HUES48 (cell line): Measurements from ENCODE around the gene FAHD2A.

Source experiments
- H3K27ac ChIP-seq: one replicate; pipeline ENCODE4 v1.7.0; 2013; ENCODE audit warnings: low read depth, low read length, inconsistent platforms
- H3K27me3 ChIP-seq: 2 replicates; pipeline ENCODE4 v1.6.1; 2013; ENCODE audit warnings: mild to moderate bottlenecking, low read length; ENCODE audit not compliant: control insufficient read depth, insufficient read depth
- H3K36me3 ChIP-seq: 2 replicates; pipeline ENCODE4 v1.6.1; 2013; ENCODE audit warnings: low read length; ENCODE audit not compliant: control insufficient read depth, insufficient read depth
- H3K4me1 ChIP-seq: 2 replicates; pipeline ENCODE4 v1.6.1; 2013; ENCODE audit warnings: mild to moderate bottlenecking, low read length; ENCODE audit not compliant: control insufficient read depth, insufficient read depth
- H3K4me3 ChIP-seq: 2 replicates; pipeline ENCODE4 v1.5.1; 2013; ENCODE audit warnings: mild to moderate bottlenecking, low read depth, low read length
- H3K9ac ChIP-seq: 2 replicates; pipeline ENCODE4 v1.6.1; 2013; ENCODE audit warnings: mild to moderate bottlenecking, low read depth, low read length, moderate library complexity
- H3K9me3 ChIP-seq: 2 replicates; pipeline ENCODE4 v1.6.1; 2013; ENCODE audit warnings: low read length; ENCODE audit not compliant: control insufficient read depth, insufficient read depth

Gene FAHD2A

DNA sequence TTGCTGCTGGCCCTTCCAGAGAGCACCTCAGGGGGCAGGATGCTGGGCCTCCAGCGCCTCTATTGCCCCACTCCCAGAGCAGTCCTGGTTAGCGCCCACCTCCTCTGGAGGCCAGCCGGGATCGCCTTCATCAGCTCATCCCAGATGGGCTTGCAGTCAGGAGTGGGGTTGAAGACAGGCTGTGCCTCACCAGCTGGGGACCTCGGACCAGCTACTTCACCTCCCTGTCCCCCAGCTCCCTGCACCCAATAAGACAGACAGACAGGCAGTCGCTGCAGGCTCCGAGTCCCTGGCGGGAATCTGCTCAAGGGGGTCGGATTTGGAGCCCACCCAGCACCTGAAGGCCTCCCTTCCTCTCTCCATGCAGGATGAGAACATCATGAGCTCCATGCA is 18.9 kb upstream of the FAHD2A start:
- H3K27ac ChIP-seq: no peak overlapping the region
- no peaks in the 10 kb centered on the region for H3K9me3 ChIP-seq
- no peak overlapping the region for H3K4me3 ChIP-seq
- peaks cover 4% of the 10 kb centered on the region for H3K4me1 ChIP-seq
- no peaks in the 10 kb centered on the region for H3K36me3 ChIP-seq
- H3K27me3 ChIP-seq: no peaks in the 10 kb centered on the region
- H3K9ac ChIP-seq: no peak overlapping the region

DNA sequence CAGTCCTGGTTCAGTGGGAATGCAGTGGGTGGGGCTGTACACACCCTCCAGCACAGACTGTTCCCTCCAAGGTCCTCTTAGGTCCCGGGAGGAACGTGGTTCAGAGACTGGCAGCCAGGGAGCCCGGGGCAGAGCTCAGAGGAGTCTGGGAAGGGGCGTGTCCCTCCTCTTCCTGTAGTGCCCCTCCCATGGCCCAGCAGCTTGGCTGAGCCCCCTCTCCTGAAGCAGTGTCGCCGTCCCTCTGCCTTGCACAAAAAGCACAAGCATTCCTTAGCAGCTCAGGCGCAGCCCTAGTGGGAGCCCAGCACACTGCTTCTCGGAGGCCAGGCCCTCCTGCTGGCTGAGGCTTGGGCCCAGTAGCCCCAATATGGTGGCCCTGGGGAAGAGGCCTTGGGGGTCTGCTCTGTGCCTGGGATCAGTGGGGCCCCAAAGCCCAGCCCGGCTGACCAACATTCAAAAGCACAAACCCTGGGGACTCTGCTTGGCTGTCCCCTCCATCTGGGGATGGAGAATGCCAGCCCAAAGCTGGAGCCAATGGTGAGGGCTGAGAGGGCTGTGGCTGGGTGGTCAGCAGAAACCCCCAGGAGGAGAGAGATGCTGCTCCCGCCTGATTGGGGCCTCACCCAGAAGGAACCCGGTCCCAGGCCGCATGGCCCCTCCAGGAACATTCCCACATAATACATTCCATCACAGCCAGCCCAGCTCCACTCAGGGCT is 17.5 kb upstream of the FAHD2A start:
- Histone ChIP-seq H3K27me3 (0 out of 2 replicates have a peak, but pooled peaks cover 3% of the 10 kb centered on the region), H3K4me3 (no peak overlapping the region), H3K27ac (no peak overlapping the region), H3K36me3 (no peaks in the 10 kb centered on the region), H3K9ac (no peak overlapping the region), H3K9me3 (no peaks in the 10 kb centered on the region), H3K4me1 (no peaks in the 10 kb centered on the region)

DNA sequence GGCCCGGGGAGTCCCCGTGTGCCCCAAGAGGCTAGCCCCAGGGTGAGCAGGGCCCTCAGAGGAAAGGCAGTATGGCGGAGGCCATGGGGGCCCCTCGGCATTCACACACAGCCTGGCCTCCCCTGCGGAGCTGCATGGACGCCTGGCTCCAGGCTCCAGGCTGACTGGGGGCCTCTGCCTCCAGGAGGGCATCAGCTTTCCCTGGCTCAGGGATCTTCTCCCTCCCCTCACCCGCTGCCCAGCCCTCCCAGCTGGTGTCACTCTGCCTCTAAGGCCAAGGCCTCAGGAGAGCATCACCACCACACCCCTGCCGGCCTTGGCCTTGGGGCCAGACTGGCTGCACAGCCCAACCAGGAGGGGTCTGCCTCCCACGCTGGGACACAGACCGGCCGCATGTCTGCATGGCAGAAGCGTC is 16.9 kb upstream of the FAHD2A start:
- Histone ChIP-seq H3K9me3 (no peaks in the 10 kb centered on the region), H3K9ac (no peak overlapping the region), H3K36me3 (no peaks in the 10 kb centered on the region), H3K27me3 (0 out of 2 replicates have a peak, but pooled peaks cover 5% of the 10 kb centered on the region), H3K4me1 (no peaks in the 10 kb centered on the region), H3K27ac (no peak overlapping the region), H3K4me3 (no peak overlapping the region)

DNA sequence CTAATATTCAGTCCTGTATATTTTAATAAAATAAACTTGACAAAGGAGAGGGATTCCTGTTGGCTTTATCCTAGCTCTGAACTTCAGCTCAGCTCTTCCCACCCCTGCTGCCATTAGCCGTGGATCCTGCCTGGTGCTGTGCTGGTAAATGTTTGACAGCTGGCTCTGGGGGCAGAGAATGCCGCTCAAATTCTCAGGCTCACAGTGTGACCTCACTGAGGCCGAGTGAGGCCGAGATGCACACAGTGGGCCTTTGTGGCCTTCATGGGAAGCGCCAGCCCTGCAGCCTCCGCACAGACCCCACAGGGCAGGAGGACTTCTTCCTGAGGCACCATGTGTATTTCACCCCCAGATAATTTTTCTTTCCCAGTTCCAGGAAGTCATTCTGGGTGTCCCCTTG is 16.5 kb upstream of the FAHD2A start:
- no peaks in the 10 kb centered on the region for H3K9me3 ChIP-seq
- H3K36me3 ChIP-seq: no peaks in the 10 kb centered on the region
- H3K4me1 ChIP-seq: no peaks in the 10 kb centered on the region
- H3K4me3 ChIP-seq: no peak overlapping the region
- no peak overlapping the region for H3K9ac ChIP-seq
- 0 out of 2 replicates have a peak, but pooled peaks cover 5% of the 10 kb centered on the region for H3K27me3 ChIP-seq
- H3K27ac ChIP-seq: no peak overlapping the region

DNA sequence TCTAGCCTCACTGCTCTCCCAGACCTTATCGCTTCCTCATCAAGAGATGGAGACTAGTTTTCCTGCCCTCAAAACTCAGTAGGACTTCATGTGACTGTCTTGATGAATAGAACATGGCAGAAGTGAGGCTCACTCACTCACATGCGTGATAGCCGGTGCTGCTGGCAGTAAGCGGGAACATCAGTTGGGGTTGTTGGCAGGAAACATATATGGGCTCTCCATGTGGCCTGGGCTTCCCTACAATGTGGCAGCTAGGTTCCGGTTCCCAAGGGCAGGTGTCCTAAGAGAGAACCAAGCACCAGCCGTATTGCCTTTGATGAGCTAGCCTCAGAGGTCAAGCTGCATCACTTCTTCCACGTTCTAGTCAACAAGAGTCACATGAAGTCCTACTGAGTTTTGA is 15.2 kb upstream of the FAHD2A start:
- H3K9ac ChIP-seq: no peak overlapping the region
- H3K27me3 ChIP-seq: 0 out of 2 replicates have a peak, but pooled peaks cover 5% of the 10 kb centered on the region
- H3K9me3 ChIP-seq: no peaks in the 10 kb centered on the region
- H3K27ac ChIP-seq: no peak overlapping the region
- H3K36me3 ChIP-seq: no peaks in the 10 kb centered on the region
- no peaks in the 10 kb centered on the region for H3K4me1 ChIP-seq
- H3K4me3 ChIP-seq: no peak overlapping the region

DNA sequence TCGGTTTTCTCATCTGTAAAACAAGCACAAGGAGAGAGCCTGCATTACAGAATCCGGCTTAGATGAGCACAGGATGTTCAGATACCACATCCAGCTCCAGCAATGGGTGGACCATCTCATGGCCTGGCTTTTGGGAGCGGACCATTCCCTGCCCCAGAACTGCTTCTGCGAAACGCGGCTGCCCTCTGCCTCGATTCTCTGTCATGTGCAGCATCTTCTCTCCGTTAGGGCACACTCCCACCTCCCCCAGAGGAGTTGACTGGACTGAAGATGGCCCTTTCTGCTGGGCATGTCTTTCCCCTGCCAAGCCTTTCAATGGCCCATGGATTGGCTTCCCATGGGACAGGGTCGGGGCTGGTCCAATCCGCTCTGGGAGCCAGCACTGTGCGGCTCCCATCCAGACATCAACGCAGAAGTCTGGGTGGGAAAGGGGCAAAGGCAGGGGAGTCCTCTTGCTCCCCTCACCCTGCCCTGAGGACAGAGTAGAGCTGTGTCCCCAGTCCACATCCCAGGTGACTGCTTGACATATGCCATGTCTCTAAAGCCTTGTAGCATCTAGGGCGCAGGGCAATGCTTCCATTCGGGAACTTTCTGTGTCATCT is 14.3 kb upstream of the FAHD2A start:
- H3K27ac ChIP-seq: no peak overlapping the region
- no peak overlapping the region for H3K9ac ChIP-seq
- no peaks in the 10 kb centered on the region for H3K9me3 ChIP-seq
- H3K36me3 ChIP-seq: no peaks in the 10 kb centered on the region
- H3K4me3 ChIP-seq: no peak overlapping the region
- no peaks in the 10 kb centered on the region for H3K4me1 ChIP-seq
- 0 out of 2 replicates have a peak, but pooled peaks cover 5% of the 10 kb centered on the region for H3K27me3 ChIP-seq

DNA sequence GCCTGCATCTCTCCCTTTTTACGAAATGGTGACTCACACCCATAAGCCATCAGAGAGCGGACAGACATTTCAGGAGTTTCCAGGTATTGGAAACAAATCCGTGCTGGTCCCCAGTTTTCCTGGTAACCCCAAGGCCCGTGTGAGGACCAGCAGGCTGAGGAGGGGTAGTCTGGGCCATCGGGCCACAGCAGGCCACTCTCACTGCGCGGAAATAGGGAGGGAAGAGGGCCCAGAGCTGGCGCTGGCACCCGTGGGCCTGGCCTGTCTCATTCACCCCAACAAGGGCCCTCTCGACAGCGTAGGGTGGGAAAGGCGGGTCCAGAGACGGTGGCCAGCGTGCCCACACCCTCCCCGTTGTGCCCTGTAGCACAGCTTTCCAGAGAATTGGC is 13.7 kb upstream of the FAHD2A start:
- Histone ChIP-seq H3K9me3 (no peaks in the 10 kb centered on the region), H3K4me1 (no peaks in the 10 kb centered on the region), H3K27ac (no peak overlapping the region), H3K27me3 (0 out of 2 replicates have a peak, but pooled peaks cover 5% of the 10 kb centered on the region), H3K36me3 (no peaks in the 10 kb centered on the region), H3K4me3 (no peak overlapping the region), H3K9ac (no peak overlapping the region)

DNA sequence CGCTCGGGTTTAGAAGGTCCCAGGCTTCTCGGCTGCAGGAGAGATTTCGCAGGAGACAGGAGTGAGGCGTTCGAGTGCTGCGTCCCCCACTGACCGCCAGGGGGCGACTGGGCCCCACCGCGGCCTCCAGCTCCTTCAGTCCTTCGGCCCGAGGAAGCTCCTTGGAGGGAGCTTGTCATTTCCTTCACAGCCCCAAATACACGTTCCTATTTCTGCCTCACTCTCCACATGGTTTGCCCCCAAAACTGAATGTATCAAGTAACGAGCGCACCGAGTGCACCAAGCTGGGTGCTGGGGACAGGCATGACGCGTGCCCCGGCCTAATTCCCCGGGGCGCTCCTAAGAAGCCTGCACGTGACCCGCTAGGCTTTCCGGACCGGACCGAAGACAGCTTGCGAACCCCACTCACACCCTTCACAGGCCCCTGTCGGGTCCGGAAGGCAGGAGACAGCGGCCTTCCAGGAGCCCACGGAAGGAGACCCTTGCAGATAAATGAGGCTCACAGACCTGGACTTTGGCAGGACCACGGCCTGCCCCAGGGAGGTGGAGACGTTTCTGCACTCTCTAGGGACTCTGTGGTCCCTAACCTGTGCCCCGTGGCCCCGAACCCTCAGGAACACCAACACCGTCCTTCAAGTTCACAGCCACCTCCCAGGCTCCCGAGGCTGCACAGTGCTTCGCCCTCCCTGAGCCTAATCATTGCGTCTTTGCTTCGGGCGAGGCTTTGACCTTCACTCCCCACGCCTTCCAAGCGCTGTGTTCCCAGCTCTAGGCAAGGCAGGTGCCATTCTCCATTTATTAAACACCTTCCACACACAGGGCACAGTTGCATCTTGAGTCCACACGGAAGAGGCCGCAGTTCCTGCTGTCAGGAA is 13.0 kb upstream of the FAHD2A start:
- Histone ChIP-seq H3K9me3 (no peaks in the 10 kb centered on the region), H3K27me3 (0 out of 2 replicates have a peak, but pooled peaks cover 5% of the 10 kb centered on the region), H3K4me3 (no peak overlapping the region), H3K36me3 (no peaks in the 10 kb centered on the region), H3K27ac (no peak overlapping the region), H3K9ac (no peak overlapping the region), H3K4me1 (no peaks in the 10 kb centered on the region)

DNA sequence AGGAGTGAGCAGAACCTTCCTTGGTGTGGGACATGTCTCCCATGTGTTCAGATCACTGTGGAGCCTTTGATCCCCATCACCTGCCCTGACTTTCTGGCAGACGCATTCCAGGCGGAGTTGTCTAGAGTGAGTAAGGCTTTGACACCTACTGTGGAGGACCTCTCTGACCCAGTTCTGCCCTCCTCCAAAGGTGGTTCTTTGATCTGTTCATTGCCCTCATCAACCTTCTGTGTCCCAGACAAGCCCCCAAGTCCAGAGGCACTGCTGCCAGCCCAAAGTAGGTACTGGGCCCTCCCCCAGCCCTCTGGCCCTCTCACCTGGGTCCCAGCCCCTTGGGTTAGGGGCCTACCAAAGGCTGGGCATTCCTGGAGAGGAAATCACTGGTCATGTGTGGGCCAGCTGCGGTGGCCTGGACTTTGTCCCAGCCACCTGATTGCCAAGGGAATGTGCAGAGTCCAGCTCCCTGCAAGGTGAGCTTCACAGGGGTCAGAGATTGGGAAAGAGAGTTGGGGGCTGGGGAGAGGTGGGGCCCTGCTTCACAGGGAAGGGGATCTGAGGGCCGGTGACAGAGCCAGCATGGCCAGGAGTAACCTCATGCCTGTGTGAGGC is 12.1 kb upstream of the FAHD2A start:
- H3K9ac ChIP-seq: no peak overlapping the region
- no peak overlapping the region for H3K4me3 ChIP-seq
- no peaks in the 10 kb centered on the region for H3K4me1 ChIP-seq
- 0 out of 2 replicates have a peak, but pooled peaks cover 5% of the 10 kb centered on the region for H3K27me3 ChIP-seq
- H3K27ac ChIP-seq: no peak overlapping the region
- H3K36me3 ChIP-seq: no peaks in the 10 kb centered on the region
- H3K9me3 ChIP-seq: no peaks in the 10 kb centered on the region

DNA sequence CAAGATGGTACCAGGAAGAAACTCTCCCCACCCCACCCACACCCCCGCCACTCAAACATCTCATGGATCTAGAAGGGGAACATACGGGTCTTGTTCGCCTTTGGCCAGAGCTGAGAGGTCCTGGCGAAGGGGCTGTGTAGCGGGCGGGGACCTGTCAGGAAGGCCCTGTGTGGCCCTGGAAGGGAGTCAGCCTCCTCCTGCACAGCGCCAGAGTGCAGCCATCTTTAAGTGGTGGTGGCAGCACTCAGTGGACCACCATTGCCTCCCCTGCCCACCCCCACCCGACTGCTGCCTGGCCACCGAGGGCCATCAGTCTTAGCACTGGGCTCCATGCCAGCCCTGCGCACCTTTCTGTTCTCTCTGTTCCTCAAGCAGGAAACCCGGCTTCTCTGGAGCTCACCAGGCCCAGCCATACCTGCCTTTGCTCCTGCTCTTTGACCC is 11.6 kb upstream of the FAHD2A start:
- H3K4me3 ChIP-seq: no peak overlapping the region
- no peak overlapping the region for H3K27ac ChIP-seq
- H3K27me3 ChIP-seq: 0 out of 2 replicates have a peak, but pooled peaks cover 5% of the 10 kb centered on the region
- no peaks in the 10 kb centered on the region for H3K36me3 ChIP-seq
- H3K9me3 ChIP-seq: no peaks in the 10 kb centered on the region
- H3K9ac ChIP-seq: no peak overlapping the region
- H3K4me1 ChIP-seq: no peaks in the 10 kb centered on the region
